ENCODE data around the gene ATOSB.
A peak's percentile ranks its signal among the peaks of the same experiment; 100 is the strongest.

The ATOSB gene

GRCh38 chr9:35110327-35110761 lies 5.3 kb downstream of the ATOSB start:
- H3K27me3 ChIP-seq (ENCODE audit: control insufficient read depth, insufficient read depth, low read length) = no peaks in the 10 kb centered on the region
- H3K9me3 ChIP-seq (ENCODE audit: control insufficient read depth, insufficient read depth, low read length) = no peaks in the 10 kb centered on the region
- peaks cover 15% of the 10 kb centered on the region for H3K36me3 ChIP-seq (ENCODE audit: control insufficient read depth, insufficient read depth, low read length)
- H3K4me3 ChIP-seq (ENCODE audit: low read depth, low read length) = peak overlapping the region; percentile 65
- H3K4me1 ChIP-seq (ENCODE audit: control insufficient read depth, insufficient read depth, low read length) = peaks cover 9% of the 10 kb centered on the region
- H3K9ac ChIP-seq (ENCODE audit: low read depth, low read length) = no peak overlapping the region

- H3K36me3 ChIP-seq (ENCODE audit: control insufficient read depth, insufficient read depth, low read length) = peaks cover 15% of the 10 kb centered on the region
- no peak overlapping the region for H3K4me3 ChIP-seq (ENCODE audit: low read depth, low read length)
- H3K9me3 ChIP-seq (ENCODE audit: control insufficient read depth, insufficient read depth, low read length) = no peaks in the 10 kb centered on the region
- no peaks in the 10 kb centered on the region for H3K27me3 ChIP-seq (ENCODE audit: control insufficient read depth, insufficient read depth, low read length)
- H3K4me1 ChIP-seq (ENCODE audit: control insufficient read depth, insufficient read depth, low read length) = peaks cover 9% of the 10 kb centered on the region
- no peak overlapping the region for H3K9ac ChIP-seq (ENCODE audit: low read depth, low read length)
Observed at GRCh38 chr9:35108946-35109575, 6.6 kb downstream of the ATOSB start.

GRCh38 chr9:35108461-35108860 lies 7.2 kb downstream of the ATOSB start:
- Histone ChIP-seq H3K9ac (ENCODE audit: low read depth, low read length) (no peak overlapping the region), H3K4me3 (ENCODE audit: low read depth, low read length) (no peak overlapping the region), H3K9me3 (ENCODE audit: control insufficient read depth, insufficient read depth, low read length) (no peaks in the 10 kb centered on the region), H3K4me1 (ENCODE audit: control insufficient read depth, insufficient read depth, low read length) (peaks cover 9% of the 10 kb centered on the region), H3K27me3 (ENCODE audit: control insufficient read depth, insufficient read depth, low read length) (no peaks in the 10 kb centered on the region), H3K36me3 (ENCODE audit: control insufficient read depth, insufficient read depth, low read length) (peaks cover 15% of the 10 kb centered on the region)

- Histone ChIP-seq H3K4me3 (ENCODE audit: low read depth, low read length) (no peak overlapping the region), H3K36me3 (ENCODE audit: control insufficient read depth, insufficient read depth, low read length) (peaks cover 15% of the 10 kb centered on the region), H3K4me1 (ENCODE audit: control insufficient read depth, insufficient read depth, low read length) (peaks cover 9% of the 10 kb centered on the region), H3K9ac (ENCODE audit: low read depth, low read length) (no peak overlapping the region), H3K9me3 (ENCODE audit: control insufficient read depth, insufficient read depth, low read length) (no peaks in the 10 kb centered on the region), H3K27me3 (ENCODE audit: control insufficient read depth, insufficient read depth, low read length) (no peaks in the 10 kb centered on the region)
Observed at GRCh38 chr9:35107297-35108290, 8.1 kb downstream of the ATOSB start.

GRCh38 chr9:35106343-35106730 lies 9.3 kb downstream of the ATOSB start:
- Histone ChIP-seq H3K36me3 (ENCODE audit: control insufficient read depth, insufficient read depth, low read length) (peaks cover 15% of the 10 kb centered on the region), H3K4me1 (ENCODE audit: control insufficient read depth, insufficient read depth, low read length) (peaks cover 6% of the 10 kb centered on the region), H3K27me3 (ENCODE audit: control insufficient read depth, insufficient read depth, low read length) (no peaks in the 10 kb centered on the region), H3K4me3 (ENCODE audit: low read depth, low read length) (no peak overlapping the region), H3K9me3 (ENCODE audit: control insufficient read depth, insufficient read depth, low read length) (no peaks in the 10 kb centered on the region), H3K9ac (ENCODE audit: low read depth, low read length) (no peak overlapping the region)

GRCh38 chr9:35105571-35106342 lies 9.9 kb downstream of the ATOSB start:
- Histone ChIP-seq H3K4me1 (ENCODE audit: control insufficient read depth, insufficient read depth, low read length) (peaks cover 4% of the 10 kb centered on the region), H3K9me3 (ENCODE audit: control insufficient read depth, insufficient read depth, low read length) (no peaks in the 10 kb centered on the region), H3K36me3 (ENCODE audit: control insufficient read depth, insufficient read depth, low read length) (peaks cover 15% of the 10 kb centered on the region), H3K27me3 (ENCODE audit: control insufficient read depth, insufficient read depth, low read length) (no peaks in the 10 kb centered on the region), H3K4me3 (ENCODE audit: low read depth, low read length) (no peak overlapping the region), H3K9ac (ENCODE audit: low read depth, low read length) (no peak overlapping the region)

GRCh38 chr9:35105126-35105525 lies 10.5 kb downstream of the ATOSB start:
- peaks cover 15% of the 10 kb centered on the region for H3K36me3 ChIP-seq (ENCODE audit: control insufficient read depth, insufficient read depth, low read length)
- peaks cover 2% of the 10 kb centered on the region for H3K4me1 ChIP-seq (ENCODE audit: control insufficient read depth, insufficient read depth, low read length)
- H3K9me3 ChIP-seq (ENCODE audit: control insufficient read depth, insufficient read depth, low read length) = no peaks in the 10 kb centered on the region
- no peaks in the 10 kb centered on the region for H3K27me3 ChIP-seq (ENCODE audit: control insufficient read depth, insufficient read depth, low read length)
- H3K4me3 ChIP-seq (ENCODE audit: low read depth, low read length) = no peak overlapping the region
- no peak overlapping the region for H3K9ac ChIP-seq (ENCODE audit: low read depth, low read length)

GRCh38 chr9:35104586-35104985 lies 11.1 kb downstream of the ATOSB start:
- Histone ChIP-seq H3K9ac (ENCODE audit: low read depth, low read length) (no peak overlapping the region), H3K27me3 (ENCODE audit: control insufficient read depth, insufficient read depth, low read length) (no peaks in the 10 kb centered on the region), H3K36me3 (ENCODE audit: control insufficient read depth, insufficient read depth, low read length) (peaks cover 20% of the 10 kb centered on the region), H3K4me1 (ENCODE audit: control insufficient read depth, insufficient read depth, low read length) (peaks cover 2% of the 10 kb centered on the region), H3K9me3 (ENCODE audit: control insufficient read depth, insufficient read depth, low read length) (no peaks in the 10 kb centered on the region), H3K4me3 (ENCODE audit: low read depth, low read length) (no peak overlapping the region)

- H3K36me3 ChIP-seq (ENCODE audit: control insufficient read depth, insufficient read depth, low read length) = peaks cover 20% of the 10 kb centered on the region
- peaks cover 2% of the 10 kb centered on the region for H3K4me1 ChIP-seq (ENCODE audit: control insufficient read depth, insufficient read depth, low read length)
- no peaks in the 10 kb centered on the region for H3K27me3 ChIP-seq (ENCODE audit: control insufficient read depth, insufficient read depth, low read length)
- no peaks in the 10 kb centered on the region for H3K9me3 ChIP-seq (ENCODE audit: control insufficient read depth, insufficient read depth, low read length)
- no peak overlapping the region for H3K9ac ChIP-seq (ENCODE audit: low read depth, low read length)
- H3K4me3 ChIP-seq (ENCODE audit: low read depth, low read length) = peak overlapping the region; percentile 99
Observed at GRCh38 chr9:35103660-35104191, 11.9 kb downstream of the ATOSB start.

- Histone ChIP-seq H3K36me3 (ENCODE audit: control insufficient read depth, insufficient read depth, low read length) (peaks cover 15% of the 10 kb centered on the region), H3K9ac (ENCODE audit: low read depth, low read length) (peak within 1 kb of the TSS; percentile 99), H3K27me3 (ENCODE audit: control insufficient read depth, insufficient read depth, low read length) (no peaks in the 10 kb centered on the region), H3K4me1 (ENCODE audit: control insufficient read depth, insufficient read depth, low read length) (peaks cover 2% of the 10 kb centered on the region), H3K9me3 (ENCODE audit: control insufficient read depth, insufficient read depth, low read length) (no peaks in the 10 kb centered on the region), H3K4me3 (ENCODE audit: low read depth, low read length) (peak within 1 kb of the TSS; percentile 99)
Observed at GRCh38 chr9:35102769-35103659, 12.6 kb downstream of the ATOSB start, which contains the start of gene STOML2. TSS of gene STOML2 (minus strand) at chr9:35103131. CDS start at chr9:35103094, 37 bp downstream.
